H9 (cell line): ENCODE measurements around the gene NLN. TPM values are rescaled to one million over a fixed set of nuclear protein-coding genes. Genes with fewer than 3 reads are reported as not detected.

ENCODE experiments used
- DNase-seq: peaks from one replicate; pipeline ENCODE4 v3.0.0-alpha.2; 2017
- H2AFZ ChIP-seq: one replicate; pipeline ENCODE4 v1.6.1; 2013; ENCODE audit warnings: mild to moderate bottlenecking, low read length, control low read depth, moderate library complexity
- H2AK5ac ChIP-seq: 2 replicates; pipeline ENCODE4 v1.6.1; 2013; ENCODE audit warnings: low read length, control low read depth, mixed read lengths; ENCODE audit not compliant: insufficient read length
- H2BK120ac ChIP-seq: one replicate; pipeline ENCODE4 v1.6.1; 2013; ENCODE audit warnings: low read depth, mild to moderate bottlenecking, low read length, control low read depth, inconsistent platforms; ENCODE audit not compliant: poor library complexity, severe bottlenecking
- H2BK12ac ChIP-seq: 2 replicates; pipeline ENCODE4 v1.6.1; 2013; ENCODE audit warnings: low read length, control low read depth, mixed read lengths, low read depth; ENCODE audit not compliant: insufficient read length
- H2BK15ac ChIP-seq: 2 replicates; pipeline ENCODE4 v1.6.1; 2013; ENCODE audit warnings: low read depth, low read length, control low read depth
- H2BK20ac ChIP-seq: one replicate; pipeline ENCODE4 v1.6.1; 2013; ENCODE audit warnings: low read depth, mild to moderate bottlenecking, low read length, control low read depth, inconsistent platforms; ENCODE audit not compliant: poor library complexity, severe bottlenecking
- H2BK5ac ChIP-seq: 2 replicates; pipeline ENCODE4 v1.6.1; 2013; ENCODE audit warnings: low read length, control low read depth, mixed read lengths; ENCODE audit not compliant: insufficient read length
- H3K14ac ChIP-seq: 2 replicates; pipeline ENCODE4 v1.6.1; 2013; ENCODE audit warnings: low read length, control low read depth; ENCODE audit not compliant: insufficient read depth
- H3K18ac ChIP-seq: 2 replicates; pipeline ENCODE4 v1.6.1; 2013; ENCODE audit warnings: low read depth, mild to moderate bottlenecking, mixed read lengths, low read length, control low read depth; ENCODE audit not compliant: insufficient read length
- H3K23ac ChIP-seq: 2 replicates; pipeline ENCODE4 v1.6.1; 2013; ENCODE audit warnings: low read length, control low read depth, mixed read lengths, low read depth; ENCODE audit not compliant: insufficient read length
- H3K23me2 ChIP-seq: 2 replicates; pipeline ENCODE4 v1.6.1; 2013; ENCODE audit warnings: low read depth, mild to moderate bottlenecking, mixed read lengths, low read length, control low read depth; ENCODE audit not compliant: insufficient read length, poor library complexity, severe bottlenecking
- H3K27ac ChIP-seq: 2 replicates; pipeline ENCODE4 v1.5.1; 2013; ENCODE audit warnings: low read length, control low read depth, mixed read lengths, low read depth; ENCODE audit not compliant: insufficient read length
- H3K27me3 ChIP-seq: 2 replicates; pipeline ENCODE4 v1.6.1; 2013; ENCODE audit warnings: low read length, control low read depth, inconsistent platforms; ENCODE audit not compliant: insufficient read depth
- H3K4ac ChIP-seq: 2 replicates; pipeline ENCODE4 v1.6.1; 2013; ENCODE audit warnings: low read depth, mild to moderate bottlenecking, control low read depth, inconsistent platforms, low read length, moderate library complexity
- H3K4me1 ChIP-seq: 2 replicates; pipeline ENCODE4 v1.6.1; 2013; ENCODE audit warnings: low read length, control low read depth, inconsistent platforms; ENCODE audit not compliant: insufficient read depth
- H3K4me2 ChIP-seq: 2 replicates; pipeline ENCODE4 v1.6.1; 2013; ENCODE audit warnings: low read length, control low read depth, mixed read lengths; ENCODE audit not compliant: insufficient read length, insufficient read depth
- H3K56ac ChIP-seq: 2 replicates; pipeline ENCODE4 v1.6.1; 2013; ENCODE audit warnings: low read depth, mild to moderate bottlenecking, mixed read lengths, low read length, control low read depth; ENCODE audit not compliant: insufficient read length
- H3K79me1 ChIP-seq: 2 replicates; pipeline ENCODE4 v1.6.1; 2013; ENCODE audit warnings: low read depth, mild to moderate bottlenecking, moderate library complexity, low read length, control low read depth, inconsistent platforms; ENCODE audit not compliant: insufficient read depth, poor library complexity, severe bottlenecking
- H3K79me2 ChIP-seq: 2 replicates; pipeline ENCODE4 v1.6.1; 2013; ENCODE audit warnings: low read length, control low read depth, inconsistent platforms; ENCODE audit not compliant: insufficient read depth
- H3K9ac ChIP-seq: 2 replicates; pipeline ENCODE4 v1.6.1; 2013; ENCODE audit warnings: low read length, control low read depth, mixed read lengths; ENCODE audit not compliant: insufficient read length; ENCODE audit errors: extremely low read depth
- H3K9me3 ChIP-seq: one replicate; pipeline ENCODE4 v1.6.1; 2013; ENCODE audit warnings: low read depth, low read length, inconsistent platforms; ENCODE audit not compliant: control insufficient read depth
- H3T11ph ChIP-seq: one replicate; pipeline ENCODE4 v1.6.1; 2013; ENCODE audit warnings: mild to moderate bottlenecking, low read length, control low read depth, inconsistent platforms
- H4K20me1 ChIP-seq: one replicate; pipeline ENCODE4 v1.6.1; 2013; ENCODE audit not compliant: control insufficient read depth, insufficient read length, insufficient read depth
- H4K5ac ChIP-seq: 2 replicates; pipeline ENCODE4 v1.6.1; 2013; ENCODE audit warnings: low read depth, mild to moderate bottlenecking, mixed read lengths, low read length, control low read depth; ENCODE audit not compliant: insufficient read length
- H4K8ac ChIP-seq: replicated peaks from 2 replicates; pipeline ENCODE4 v1.6.1; 2013; ENCODE audit warnings: low read length, control low read depth, mixed read lengths, low read depth; ENCODE audit not compliant: insufficient read length
- H4K91ac ChIP-seq: 2 replicates; pipeline ENCODE4 v1.6.1; 2013; ENCODE audit warnings: low read depth, mild to moderate bottlenecking, moderate library complexity, mixed read lengths, low read length, control low read depth; ENCODE audit not compliant: insufficient read length
- H3K27ac Mint-ChIP-seq, 3 experiments: 2 replicates in 2 of 3; 3 replicates in 1 of 3; pipeline ENCODE4 v1.8.0; 2020 to 2021; ENCODE audit warnings: mixed read lengths in 3 of 3, mild to moderate bottlenecking in 1 of 3, moderate library complexity in 1 of 3
- H3K27me3 Mint-ChIP-seq: 2 replicates; pipeline ENCODE4 v1.8.0; 2021; ENCODE audit warnings: low read depth, mild to moderate bottlenecking, moderate library complexity, mixed read lengths
- H3K36me3 Mint-ChIP-seq, 3 experiments: 2 replicates in 2 of 3; 3 replicates in 1 of 3; pipeline ENCODE4 v1.8.0; 2020 to 2021; ENCODE audit warnings: low read depth in 3 of 3, mixed read lengths in 3 of 3; ENCODE audit not compliant: insufficient read depth in 1 of 3
- H3K4me1 Mint-ChIP-seq, 2 experiments: 2 replicates each; pipeline ENCODE4 v1.8.0; 2020; ENCODE audit warnings: mixed read lengths in 2 of 2
- H3K4me3 Mint-ChIP-seq, 2 experiments: 2 replicates in 1 of 2; 3 replicates in 1 of 2; pipeline ENCODE4 v1.8.0; 2020 to 2021; ENCODE audit warnings: mild to moderate bottlenecking in 2 of 2, mixed read lengths in 2 of 2, moderate library complexity in 1 of 2
- H3K9me3 Mint-ChIP-seq, 2 experiments: 2 replicates in 1 of 2; 3 replicates in 1 of 2; pipeline ENCODE4 v1.8.0; 2020; ENCODE audit warnings: mild to moderate bottlenecking in 2 of 2, mixed read lengths in 2 of 2, moderate library complexity in 1 of 2
- CTCF ChIP-seq: fragments of 200-600 bp; sonication (generic); conservative IDR thresholded peaks from 3 replicates; pipeline ENCODE4 v1.8.0; 2021; ENCODE audit warnings: antibody characterized with exemption, mild to moderate bottlenecking
- WGBS: extraction: QIAGEN DNeasy Blood & Tissue Kit; methylation state at CpG from one replicate; pipeline ENCODE4 v1.1.7; 2013; ENCODE audit warnings: missing lambda C conversion rate, low lambda C conversion rate, mixed read lengths; ENCODE audit not compliant: insufficient read length; ENCODE audit errors: extremely low coverage; 5-methylcytosine and 5-hydroxymethylcytosine counted together
- total RNA-seq: library from RNA; stranded (reverse); gene quantifications from 2 replicates; pipeline ENCODE4 v1.2.1, GENCODE V29; 2021

Gene NLN
- total RNA-seq, 1 experiment from 2014 or later = 137 TPM

- peaks cover 6 to 19% (median 12%) of the 10 kb centered on the region in 3 experiments; a peak in 6 of 7 replicates for H3K36me3 Mint-ChIP-seq
- H2AK5ac ChIP-seq = no peak overlapping the region
- no peak overlapping the region for H3K23ac ChIP-seq
- peak overlapping the region in 2 of 3 experiments; percentile 42 to 49; a peak in 3 of 7 replicates for H3K27ac Mint-ChIP-seq
- H3K4me2 ChIP-seq = peak overlapping the region; percentile 68
- no peak overlapping the region for H3K4ac ChIP-seq
- H3K14ac ChIP-seq = no peak overlapping the region
- WGBS = no CpG with 5 or more reads among the region's 19 CpGs
- H4K91ac ChIP-seq = no peak overlapping the region
- peaks cover 13% of the 10 kb centered on the region; the same call in 1 of the 2 replicates for H3K79me2 ChIP-seq
- H2AFZ ChIP-seq = no peak overlapping the region
- H3K4me1 Mint-ChIP-seq = peaks cover 17 to 18% of the 10 kb centered on the region in 2 experiments
- no peak overlapping the region for H3K56ac ChIP-seq
- H4K8ac ChIP-seq = no peak overlapping the region
- no peak overlapping the region for H3K27ac ChIP-seq
- no peaks in the 10 kb centered on the region for H3K4me1 ChIP-seq
- no peak overlapping the region for H2BK120ac ChIP-seq
- no peak overlapping the region for H2BK20ac ChIP-seq
- no peaks in the 10 kb centered on the region for H3K27me3 Mint-ChIP-seq
- H3K9ac ChIP-seq = peak overlapping the region; percentile 29
- H3K18ac ChIP-seq = no peak overlapping the region
- no peaks in the 10 kb centered on the region for H4K20me1 ChIP-seq
- no peak overlapping the region for H2BK15ac ChIP-seq
- H3T11ph ChIP-seq = no peak overlapping the region
- no peak overlapping the region for H4K5ac ChIP-seq
- H2BK12ac ChIP-seq = no peak overlapping the region
- no peaks in the 10 kb centered on the region for H3K9me3 ChIP-seq
- no peaks in the 10 kb centered on the region for H3K27me3 ChIP-seq
- no peaks in the 10 kb centered on the region for H3K79me1 ChIP-seq
- H3K9me3 Mint-ChIP-seq = no peaks in the 10 kb centered on the region; a peak in 1 of 5 replicates
- peak overlapping the region; percentile 86 to 88 for H3K4me3 Mint-ChIP-seq
- no peak for TF ChIP-seq CTCF
- no peak overlapping the region for H2BK5ac ChIP-seq
- peak; percentile 45 for DNase-seq
- H3K23me2 ChIP-seq = peaks cover 2% of the 10 kb centered on the region
Observed at GRCh38 chr5:65721050-65721719, 820 bp upstream of the NLN start.
